GM11168 (cell line): ENCODE data around the gene CROCC.

ENCODE experiments used
- in situ Hi-C: fragments of 300-500 bp; cut with MboI; formaldehyde crosslinking; loops from one replicate; pipeline ENCODE4 v1.12.0; 2022; ENCODE audit warnings: low sequenced_read_pairs; ENCODE audit not compliant: unreplicated experiment

Gene CROCC

GRCh38 chr1:17001760-17002523 lies 80.2 kb downstream of the CROCC start:
- in situ Hi-C loops, result no loop called here

GRCh38 chr1:17002524-17002902 lies 80.8 kb downstream of the CROCC start:
- in situ Hi-C loops, result no loop called here

DNA sequence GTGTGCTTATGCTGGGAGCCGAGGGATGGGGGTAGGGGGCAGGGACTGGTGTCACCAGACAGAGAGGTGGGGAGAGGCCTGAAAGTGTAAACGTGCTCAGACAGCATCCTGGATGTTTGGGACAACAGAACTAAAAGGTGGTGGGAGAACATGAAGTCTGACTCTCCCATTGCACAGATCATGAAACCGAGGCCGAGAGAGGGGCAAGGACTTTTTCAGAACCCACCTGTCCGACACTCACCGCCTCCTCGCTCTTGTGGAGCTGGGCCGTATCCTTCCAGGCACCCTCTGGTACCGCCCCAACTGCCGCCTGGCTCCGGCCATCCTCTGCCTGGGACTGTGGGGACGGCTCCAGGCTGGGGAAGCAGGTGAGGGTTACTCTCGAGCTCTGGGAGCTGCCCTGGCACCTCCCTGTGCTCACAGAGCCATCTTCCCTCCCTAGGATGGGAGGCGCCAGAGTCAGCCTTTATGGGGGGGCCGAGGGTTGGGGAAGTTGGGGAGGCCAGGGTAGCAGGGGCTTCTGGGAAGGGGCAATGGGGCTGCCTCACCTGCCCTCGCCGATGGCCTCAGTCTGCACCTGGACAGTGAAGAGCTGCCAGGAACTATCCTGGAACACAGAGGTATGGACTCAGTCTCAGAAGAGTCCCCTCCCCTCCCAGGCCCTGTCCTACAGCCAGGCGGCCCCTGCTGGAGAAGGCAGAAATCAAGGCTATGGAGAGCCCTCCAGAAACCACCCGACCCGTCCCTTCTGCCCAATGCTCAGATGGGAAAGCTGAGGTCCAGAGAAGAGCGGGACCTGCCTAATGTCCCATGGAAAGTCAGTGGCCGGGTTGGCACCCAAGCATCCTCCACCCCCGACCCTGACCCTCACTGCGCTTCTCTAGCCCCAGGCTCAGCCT lies 83.0 kb downstream of the CROCC start:
- in situ Hi-C loops, result no loop called here

- in situ Hi-C loops, result no loop called here
These were observed 83.6 kb downstream of the CROCC start for GRCh38 chr1:17005365-17005740.

GRCh38 chr1:17007121-17007520 lies 85.4 kb downstream of the CROCC start:
- in situ Hi-C loops, result no loop called here

GRCh38 chr1:17008208-17008855 lies 86.6 kb downstream of the CROCC start:
- in situ Hi-C loops, result no loop called here

- in situ Hi-C loops, result no loop called here
These were observed 88.0 kb downstream of the CROCC start for GRCh38 chr1:17009706-17010105.

- in situ Hi-C loops, result no loop called here
These were observed 89.3 kb downstream of the CROCC start for GRCh38 chr1:17011092-17011438.

- in situ Hi-C loops, result no loop called here
These were observed 89.9 kb downstream of the CROCC start, which contains the start of gene ATP13A2 for GRCh38 chr1:17011439-17012307. Gene ATP13A2, minus strand, starts transcription at chr1:17011928. Its CDS starts 190 bp downstream, at chr1:17011738.

- in situ Hi-C loops, result no loop called here
These were observed 91.2 kb downstream of the CROCC start for GRCh38 chr1:17012775-17013490.

DNA sequence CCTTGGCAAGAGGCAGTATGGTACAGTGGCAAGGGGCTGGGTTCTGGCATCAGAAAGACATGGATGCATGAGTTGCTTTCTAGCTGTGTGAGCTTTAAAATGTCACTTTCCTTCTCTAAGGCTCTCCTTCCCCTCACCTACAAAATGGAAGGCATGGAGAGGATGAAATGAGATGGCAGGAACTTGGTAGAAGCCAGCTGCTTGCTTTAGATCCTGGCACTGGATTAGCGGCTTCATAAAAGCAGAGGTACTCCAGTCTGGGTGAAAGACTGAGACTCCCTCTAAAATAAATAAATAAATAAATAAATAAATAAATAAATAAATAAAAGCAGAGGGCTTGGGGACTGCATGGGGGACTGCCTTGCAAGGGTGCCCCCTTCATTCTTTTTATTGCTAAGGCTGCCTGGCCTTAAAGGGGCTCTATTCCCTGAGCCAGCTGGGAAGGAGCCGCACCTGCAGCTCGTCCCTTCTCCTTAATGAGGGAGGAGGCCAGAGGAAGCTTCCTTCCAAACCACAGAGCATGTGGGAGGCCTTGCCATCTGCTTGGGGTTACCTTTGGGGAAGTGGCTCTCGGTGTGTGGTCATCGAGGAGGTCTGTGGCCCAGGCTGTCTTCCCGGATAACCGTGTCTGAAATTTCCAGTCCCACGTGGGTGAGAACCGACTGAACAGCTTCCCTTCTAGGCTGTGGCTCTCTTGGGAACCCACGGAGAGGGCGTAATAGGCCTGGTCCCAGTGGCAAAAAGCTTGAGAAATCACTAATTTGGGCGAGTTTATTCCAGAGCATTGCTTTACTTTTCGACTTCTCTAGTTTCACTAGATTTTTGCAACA lies 92.0 kb downstream of the CROCC start:
- in situ Hi-C loops, result no loop called here

DNA sequence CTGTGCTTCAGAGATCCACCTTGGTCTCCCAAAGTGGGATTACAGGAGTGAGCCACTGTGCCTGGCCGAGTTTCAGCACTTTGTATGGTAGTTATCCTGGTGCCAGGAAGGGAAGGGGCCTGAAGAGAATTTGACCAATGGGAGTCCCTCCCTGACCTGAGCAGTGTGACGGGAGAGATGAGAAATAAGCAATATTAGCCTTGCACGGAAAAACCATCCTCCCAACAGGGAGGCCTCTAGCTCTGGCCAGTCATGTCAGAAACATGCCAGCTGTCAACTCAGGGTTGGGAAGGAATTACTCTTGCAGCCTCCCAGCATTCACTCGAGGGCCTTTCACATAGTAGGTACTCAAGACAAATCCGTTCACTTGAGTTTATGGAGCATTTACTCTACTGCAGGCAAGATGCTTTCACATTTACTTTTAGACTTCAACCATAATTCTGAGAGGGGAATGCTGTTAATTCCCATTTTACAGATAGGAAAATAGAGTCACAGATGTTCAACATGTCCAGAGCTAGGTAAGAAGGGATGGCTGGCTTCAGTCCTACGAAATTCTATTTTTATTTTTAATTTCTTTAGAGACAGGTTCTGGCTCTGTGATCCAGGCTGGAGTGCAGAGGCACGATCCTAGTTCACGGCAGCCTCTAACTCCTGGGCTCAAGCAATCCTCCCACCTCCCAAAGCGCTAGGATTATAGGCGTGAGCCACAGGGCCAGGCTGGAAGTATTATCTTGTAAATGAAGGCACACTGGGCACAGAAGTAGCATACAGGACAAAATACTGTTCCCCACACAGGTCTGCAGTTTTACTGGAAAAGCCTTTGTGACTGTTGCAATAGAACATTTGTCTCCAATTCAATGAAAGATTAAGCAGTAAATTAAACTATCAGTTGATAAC lies 93.2 kb downstream of the CROCC start:
- in situ Hi-C loops, result no loop called here

GRCh38 chr1:17016317-17016661 lies 94.6 kb downstream of the CROCC start:
- in situ Hi-C loops, result no loop called here

DNA sequence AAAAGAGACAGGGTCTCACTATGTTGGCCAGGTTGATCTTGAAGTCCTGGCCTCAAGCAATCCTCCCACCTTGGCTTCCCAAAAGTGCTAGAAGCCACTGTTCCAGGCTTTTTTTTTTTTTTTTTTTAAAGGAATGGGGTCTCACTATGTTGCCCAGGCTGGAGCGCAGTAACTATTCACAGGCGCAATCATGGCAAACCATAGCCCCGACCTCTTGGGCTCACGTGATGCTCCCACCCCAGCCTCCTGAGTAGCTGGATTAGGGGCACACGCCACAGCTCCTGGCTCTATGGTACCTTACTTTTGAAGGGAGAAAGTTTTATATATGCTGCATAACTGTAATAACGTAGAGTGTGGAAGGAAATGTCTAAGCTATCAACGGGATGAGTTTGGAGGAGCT lies 95.7 kb downstream of the CROCC start:
- in situ Hi-C loops, result no loop called here

GRCh38 chr1:17018849-17019248 lies 97.1 kb downstream of the CROCC start:
- in situ Hi-C loops, result no loop called here

DNA sequence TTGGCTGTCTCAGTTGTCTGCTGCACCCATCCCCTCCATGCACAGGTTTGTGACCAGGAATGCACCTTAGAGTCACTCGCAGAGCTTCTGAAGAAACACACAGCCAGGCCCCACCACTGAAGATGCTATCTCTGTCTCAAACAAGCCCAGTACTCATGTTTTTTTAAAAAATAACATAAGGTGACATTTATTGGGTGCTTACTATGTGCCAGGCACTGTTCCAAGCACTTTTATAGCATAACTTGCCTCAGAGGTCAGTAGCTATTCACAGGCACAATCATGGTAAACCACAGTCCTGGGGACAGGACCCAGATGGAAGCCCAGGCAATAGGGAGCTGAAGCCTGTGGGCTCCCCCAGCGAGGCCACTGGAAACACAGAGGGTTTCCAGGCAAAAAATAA lies 98.8 kb downstream of the CROCC start:
- in situ Hi-C loops, result no loop called here

DNA sequence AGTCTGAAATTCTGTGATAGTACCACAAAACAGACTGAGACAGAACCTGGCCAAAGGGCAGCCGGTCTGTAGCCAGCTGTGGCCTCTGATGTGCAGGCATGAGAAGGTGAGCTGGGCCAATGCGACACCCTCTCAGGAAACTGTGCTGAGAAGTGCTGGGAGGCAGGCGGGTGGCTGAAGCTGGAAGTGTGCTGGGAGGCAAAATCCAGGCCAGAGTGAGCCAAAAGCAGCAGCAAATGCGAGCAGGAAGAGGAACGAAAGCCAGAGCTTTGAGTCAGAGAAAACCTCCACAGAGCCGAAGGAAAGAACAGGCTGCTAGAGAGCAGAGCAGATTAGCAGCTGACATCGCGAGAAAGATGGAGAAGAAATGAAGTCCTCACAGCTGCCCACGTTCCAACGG lies 100.2 kb downstream of the CROCC start:
- in situ Hi-C loops, result no loop called here
